Suprapubic skin (tissue), 3 donors: ENCODE measurements around the gene DYNC2LI1.

ENCODE experiments used
- POLR2A ChIP-seq, 2 donors: fragments of 450-650 bp; IDR thresholded peaks; one replicate each; pipeline ENCODE4 v1.6.1; 2017; ENCODE audit warnings: antibody characterized with exemption in 2 of 2, mild to moderate bottlenecking in 2 of 2, moderate library complexity in 2 of 2
- TF ChIP-seq, protein P1 (sequence below), 2 donors: fragments of 200-600 bp in 1 of 2; fragments of 450-650 bp in 1 of 2; sonication (generic) in 1 of 2; IDR thresholded peaks; one replicate each; pipeline ENCODE4 v1.5.1; 2016 to 2019; ENCODE audit warnings: antibody characterized with exemption in 2 of 2, mild to moderate bottlenecking in 1 of 2, moderate library complexity in 1 of 2

- TF ChIP-seq, protein P1, sequence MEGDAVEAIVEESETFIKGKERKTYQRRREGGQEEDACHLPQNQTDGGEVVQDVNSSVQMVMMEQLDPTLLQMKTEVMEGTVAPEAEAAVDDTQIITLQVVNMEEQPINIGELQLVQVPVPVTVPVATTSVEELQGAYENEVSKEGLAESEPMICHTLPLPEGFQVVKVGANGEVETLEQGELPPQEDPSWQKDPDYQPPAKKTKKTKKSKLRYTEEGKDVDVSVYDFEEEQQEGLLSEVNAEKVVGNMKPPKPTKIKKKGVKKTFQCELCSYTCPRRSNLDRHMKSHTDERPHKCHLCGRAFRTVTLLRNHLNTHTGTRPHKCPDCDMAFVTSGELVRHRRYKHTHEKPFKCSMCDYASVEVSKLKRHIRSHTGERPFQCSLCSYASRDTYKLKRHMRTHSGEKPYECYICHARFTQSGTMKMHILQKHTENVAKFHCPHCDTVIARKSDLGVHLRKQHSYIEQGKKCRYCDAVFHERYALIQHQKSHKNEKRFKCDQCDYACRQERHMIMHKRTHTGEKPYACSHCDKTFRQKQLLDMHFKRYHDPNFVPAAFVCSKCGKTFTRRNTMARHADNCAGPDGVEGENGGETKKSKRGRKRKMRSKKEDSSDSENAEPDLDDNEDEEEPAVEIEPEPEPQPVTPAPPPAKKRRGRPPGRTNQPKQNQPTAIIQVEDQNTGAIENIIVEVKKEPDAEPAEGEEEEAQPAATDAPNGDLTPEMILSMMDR (IDR thresholded peaks at IDR 0.05) = no peak
- TF ChIP-seq POLR2A (IDR thresholded peaks at IDR 0.05) = no peak
Observed at GRCh38 chr2:43778233-43778632, 4.4 kb downstream of the DYNC2LI1 start.
